ENCODE data around the gene HTT-AS. TPM values are rescaled to one million over a fixed set of nuclear protein-coding genes. Genes with fewer than 3 reads are reported as not detected.

The HTT-AS gene
- total and polyA plus RNA-seq, 12 donors = not detected

DNA sequence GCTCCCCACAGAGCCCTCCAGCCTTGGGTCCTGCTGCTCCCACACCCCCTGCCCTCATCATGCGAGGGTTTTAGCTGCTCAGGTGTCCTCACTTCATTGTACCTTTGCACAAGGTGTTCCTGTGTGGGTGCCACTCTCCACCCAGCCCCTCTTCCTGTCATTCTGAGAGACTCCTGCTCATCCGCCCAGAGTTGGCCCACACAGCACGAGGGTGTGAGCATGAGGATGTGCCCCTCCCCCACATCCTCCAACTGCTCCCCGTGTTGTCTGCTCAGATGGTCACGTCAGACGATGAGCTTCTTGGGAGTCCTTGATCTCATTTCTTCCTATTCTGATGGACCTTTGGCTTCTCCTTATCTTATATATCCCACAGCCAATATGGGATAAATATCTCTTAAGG is 53.2 kb downstream of the HTT-AS start:
- DNase-seq = no peak
- Histone ChIP-seq H3K27ac (no peak overlapping the region), H3K9me3 (replicated peaks in 1 of 3) (no peaks in the 10 kb centered on the region), H3K4me1 (replicated peaks in 1 of 2) (no peaks in the 10 kb centered on the region), H3K36me3 (replicated peaks in 1 of 2) (no peaks in the 10 kb centered on the region), H3K4me3 (no peak overlapping the region), H3K27me3 (no peaks in the 10 kb centered on the region)
- intact Hi-C loops (cut with DNase I) = no loop called here
- TF ChIP-seq, protein P1, sequence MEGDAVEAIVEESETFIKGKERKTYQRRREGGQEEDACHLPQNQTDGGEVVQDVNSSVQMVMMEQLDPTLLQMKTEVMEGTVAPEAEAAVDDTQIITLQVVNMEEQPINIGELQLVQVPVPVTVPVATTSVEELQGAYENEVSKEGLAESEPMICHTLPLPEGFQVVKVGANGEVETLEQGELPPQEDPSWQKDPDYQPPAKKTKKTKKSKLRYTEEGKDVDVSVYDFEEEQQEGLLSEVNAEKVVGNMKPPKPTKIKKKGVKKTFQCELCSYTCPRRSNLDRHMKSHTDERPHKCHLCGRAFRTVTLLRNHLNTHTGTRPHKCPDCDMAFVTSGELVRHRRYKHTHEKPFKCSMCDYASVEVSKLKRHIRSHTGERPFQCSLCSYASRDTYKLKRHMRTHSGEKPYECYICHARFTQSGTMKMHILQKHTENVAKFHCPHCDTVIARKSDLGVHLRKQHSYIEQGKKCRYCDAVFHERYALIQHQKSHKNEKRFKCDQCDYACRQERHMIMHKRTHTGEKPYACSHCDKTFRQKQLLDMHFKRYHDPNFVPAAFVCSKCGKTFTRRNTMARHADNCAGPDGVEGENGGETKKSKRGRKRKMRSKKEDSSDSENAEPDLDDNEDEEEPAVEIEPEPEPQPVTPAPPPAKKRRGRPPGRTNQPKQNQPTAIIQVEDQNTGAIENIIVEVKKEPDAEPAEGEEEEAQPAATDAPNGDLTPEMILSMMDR (IDR thresholded peaks at IDR 0.05) = no peak
- WGBS, 4 donors = 78 to 87% (median 80%) methylated on average over 6 of the region's 6 CpGs

DNA sequence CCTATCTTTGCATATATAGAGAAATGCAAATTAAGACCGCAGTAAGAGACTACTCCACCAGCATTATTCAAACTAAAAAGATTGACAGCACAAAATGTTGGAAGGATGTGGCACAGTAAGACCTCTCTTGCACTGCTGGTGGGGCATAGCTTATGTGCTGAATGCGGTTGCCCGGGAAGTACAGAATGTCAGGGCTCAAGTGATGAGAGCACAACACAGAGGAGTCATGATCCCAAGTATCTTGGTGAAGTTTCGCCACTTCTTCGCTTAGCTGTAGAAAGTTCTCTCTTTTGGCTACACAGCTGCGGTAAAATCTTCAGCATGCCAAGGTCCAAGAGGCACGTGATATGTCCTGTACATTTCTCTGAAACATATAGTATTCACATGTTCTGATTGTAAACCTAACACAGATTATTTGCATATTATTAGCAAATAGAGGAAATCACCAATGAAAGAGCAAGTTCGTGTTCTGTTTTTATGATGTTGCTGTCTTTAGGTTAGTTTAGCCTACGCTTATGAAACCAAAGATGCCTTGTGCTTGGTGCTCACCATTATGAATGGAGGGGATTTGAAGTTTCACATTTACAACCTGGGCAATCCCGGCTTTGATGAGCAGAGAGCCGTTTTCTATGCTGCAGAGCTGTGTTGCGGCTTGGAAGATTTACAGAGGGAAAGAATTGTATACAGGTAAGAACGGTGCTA is 55.0 kb downstream of the HTT-AS start:
- WGBS, 4 donors = 91 to 94% (median 93%) methylated on average over 13 of the region's 13 CpGs
- intact Hi-C loops (cut with DNase I) = no loop called here
- no peak for DNase-seq
- TF ChIP-seq, protein P1 (IDR thresholded peaks at IDR 0.05) = no peak
- no peak for TF ChIP-seq POLR2A (IDR thresholded peaks at IDR 0.05)
- H3K36me3 ChIP-seq (replicated peaks in 1 of 2) = no peaks in the 10 kb centered on the region
- no peaks in the 10 kb centered on the region for H3K9me3 ChIP-seq (replicated peaks in 1 of 3)
- H3K4me1 ChIP-seq (replicated peaks in 1 of 2) = no peaks in the 10 kb centered on the region
- no peaks in the 10 kb centered on the region for H3K27me3 ChIP-seq
- H3K4me3 ChIP-seq = no peak overlapping the region
- no peak overlapping the region for H3K27ac ChIP-seq

DNA sequence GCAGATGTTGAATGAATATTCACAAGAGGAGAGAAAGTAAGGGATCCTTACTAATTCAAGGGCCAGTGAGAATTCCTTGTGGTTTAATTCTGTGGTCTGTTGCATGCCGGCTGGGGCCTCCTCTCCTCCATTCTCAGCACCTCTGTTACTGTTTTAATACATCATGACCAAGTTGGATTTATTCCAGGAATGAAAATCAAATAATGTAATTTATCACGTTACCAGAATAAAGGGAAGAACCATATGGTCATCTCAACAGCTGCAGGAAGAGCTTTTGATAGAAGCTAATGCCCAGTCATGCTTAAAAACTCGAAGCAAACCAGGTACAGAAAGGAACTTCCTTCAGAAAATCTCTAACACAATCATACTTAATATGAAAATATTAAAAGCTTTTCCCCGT is 56.8 kb downstream of the HTT-AS start:
- H3K4me1 ChIP-seq (replicated peaks in 1 of 2) = no peaks in the 10 kb centered on the region

DNA sequence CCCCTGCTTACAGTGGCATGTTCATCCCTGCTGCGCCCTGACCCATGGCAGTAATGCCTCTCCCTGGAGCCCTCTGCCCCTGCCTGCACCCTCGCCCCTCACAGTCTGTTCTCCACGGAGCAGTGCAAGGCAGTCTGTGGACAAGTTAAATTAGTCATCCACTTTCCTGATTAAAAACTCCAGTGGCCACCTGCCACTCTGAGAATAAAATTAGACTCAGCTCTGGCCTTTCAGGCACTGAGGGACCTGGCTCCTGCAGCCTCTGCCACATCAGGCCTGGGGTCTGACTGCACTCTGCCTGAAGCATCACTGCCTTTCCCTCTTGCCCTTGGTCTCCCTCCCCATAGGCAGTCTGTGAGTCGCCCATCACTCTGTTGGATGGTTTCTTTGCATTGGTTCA is 57.4 kb downstream of the HTT-AS start:
- H3K4me1 ChIP-seq (replicated peaks in 1 of 2) = no peaks in the 10 kb centered on the region

More for the DNA sequence above, 56.8 kb downstream of the HTT-AS start:
- Histone ChIP-seq H3K27ac (no peak overlapping the region), H3K9me3 (replicated peaks in 1 of 3) (no peaks in the 10 kb centered on the region), H3K27me3 (no peaks in the 10 kb centered on the region), H3K4me3 (no peak overlapping the region), H3K36me3 (replicated peaks in 1 of 2) (no peaks in the 10 kb centered on the region)
- no peak for TF ChIP-seq POLR2A (IDR thresholded peaks at IDR 0.05)
- TF ChIP-seq, protein P1 (IDR thresholded peaks at IDR 0.05) = no peak
- intact Hi-C loops (cut with DNase I) = no loop called here
- no peak for DNase-seq
- 75 to 83% (median 80%) methylated on average over 4 of the region's 4 CpGs for WGBS, 4 donors

More for the DNA sequence above, 57.4 kb downstream of the HTT-AS start:
- H3K27ac ChIP-seq = no peak overlapping the region
- H3K27me3 ChIP-seq = no peaks in the 10 kb centered on the region
- WGBS, 4 donors = 78 to 88% (median 83%) methylated on average over 3 to 4 of the region's 4 CpGs
- no peaks in the 10 kb centered on the region for H3K9me3 ChIP-seq (replicated peaks in 1 of 3)
- TF ChIP-seq, protein P1 (IDR thresholded peaks at IDR 0.05) = no peak
- no peak for TF ChIP-seq POLR2A (IDR thresholded peaks at IDR 0.05)
- no peak for DNase-seq
- H3K4me3 ChIP-seq = no peak overlapping the region
- intact Hi-C loops (cut with DNase I) = no loop called here
- H3K36me3 ChIP-seq (replicated peaks in 1 of 2) = no peaks in the 10 kb centered on the region
